Stimulated activated CD4-positive, alpha-beta T cell treated with anti-CD3 and anti-CD28 coated beads, Interleukin-2, amount 100 ng/mL, for 24 hours (primary cell): ENCODE measurements around the gene ZNF185.
"Not testable (repeated sequence)": the region's sequence is repeated elsewhere in the genome, so short reads cannot be mapped to it uniquely, and the experiment has no call there.

Experiments used
- DNase-seq, 2 donors: peaks; one replicate each; pipeline ENCODE4 v3.0.0-alpha.2; 2020

Gene ZNF185

DNA sequence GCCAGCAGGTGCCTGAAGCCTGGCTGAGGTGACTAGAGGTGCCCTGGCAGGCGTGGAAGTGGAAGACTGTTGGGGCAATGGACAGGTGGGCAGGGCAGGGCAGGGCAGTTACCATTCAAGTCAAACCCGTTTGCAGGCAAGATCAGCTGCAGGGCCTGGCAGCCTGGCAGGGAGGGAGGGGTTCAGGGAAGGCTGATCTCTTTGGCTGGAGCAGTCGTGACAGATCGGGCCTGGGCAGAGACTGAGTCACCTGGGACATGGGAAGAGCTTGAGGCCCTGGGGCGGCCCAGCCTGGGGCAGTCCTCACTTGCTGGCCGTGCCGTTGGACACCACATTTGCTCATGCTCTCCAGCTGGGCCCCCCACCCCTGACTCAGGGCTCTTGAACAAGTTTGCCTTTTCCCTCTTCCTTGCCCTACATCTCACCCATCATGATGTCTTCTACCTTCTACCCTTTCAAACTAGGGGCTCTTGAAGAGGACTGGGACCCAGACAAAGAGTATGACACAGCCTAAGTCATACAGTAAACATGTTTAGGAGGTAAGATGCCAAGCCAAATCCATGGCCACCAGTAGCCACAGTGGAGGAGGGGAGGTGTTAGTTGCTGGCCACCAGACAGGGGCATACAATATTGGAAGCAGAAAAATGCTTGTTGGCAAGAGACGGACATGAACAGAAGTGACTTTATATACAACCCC is 2.0 kb upstream of the ZNF185 start:
- no peak for DNase-seq

- DNase-seq = no peak
These were observed 1.4 kb upstream of the ZNF185 start for GRCh38 chrX:152896450-152896849.

DNA sequence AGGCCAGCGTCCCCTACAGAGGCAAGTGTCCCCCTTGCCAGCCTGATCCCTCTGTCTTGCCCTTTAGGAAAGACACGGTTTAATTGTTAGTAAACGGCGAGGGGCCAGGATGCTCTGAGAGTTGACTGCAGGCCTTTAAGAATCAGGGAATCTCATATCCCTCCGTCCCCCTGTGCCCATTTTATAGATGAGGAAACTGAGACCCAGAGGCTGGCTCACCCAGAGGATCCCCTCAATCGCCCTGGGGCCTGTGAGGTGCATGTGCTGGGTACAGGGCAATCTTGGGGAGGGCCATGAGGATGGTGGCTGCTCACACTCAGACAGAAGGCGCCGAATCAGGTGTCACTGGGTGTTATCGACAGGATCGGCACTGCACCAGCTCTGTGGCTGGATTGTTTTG is 575 bp downstream of the ZNF185 start:
- no peak for DNase-seq

DNA sequence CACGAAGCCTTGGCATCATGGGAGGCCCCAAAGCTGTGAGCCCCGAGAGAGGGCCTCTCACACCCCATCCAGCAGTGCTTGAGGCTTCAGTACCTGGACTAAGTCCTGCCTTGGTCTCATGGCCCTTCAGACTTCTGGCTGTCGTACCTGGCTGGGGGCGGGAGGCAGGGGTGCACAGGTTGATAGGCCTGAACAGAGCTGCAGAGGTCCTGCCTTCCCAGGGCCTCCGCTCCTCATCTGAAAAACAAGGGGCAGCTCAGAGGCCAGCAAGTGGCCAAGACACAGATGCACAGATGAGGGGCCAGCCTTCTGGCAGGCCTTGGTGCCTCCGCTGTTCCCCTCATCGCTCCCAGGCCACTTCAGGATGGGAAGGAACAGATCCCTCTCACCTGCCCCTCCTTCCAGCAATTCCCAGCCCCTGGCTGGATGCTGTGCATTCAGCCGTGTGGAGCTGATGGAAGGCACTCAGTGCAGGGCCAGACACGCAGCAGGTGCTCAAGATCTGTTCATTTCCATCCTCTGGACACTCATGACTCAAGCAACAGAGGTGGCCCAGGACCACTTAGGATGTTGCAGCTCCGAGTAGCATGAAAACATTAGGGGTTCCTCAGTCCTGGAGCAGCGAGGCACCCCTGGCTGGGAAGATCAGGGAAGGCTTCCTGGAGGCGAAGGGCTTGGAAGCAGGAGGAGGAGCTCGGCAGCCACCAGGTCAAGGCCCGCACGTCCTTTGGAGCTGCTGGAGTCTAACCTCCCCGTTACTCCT is 1.4 kb downstream of the ZNF185 start:
- no peak for DNase-seq

GRCh38 chrX:152899874-152900719 is 2.2 kb downstream of the ZNF185 start:
- no peak for DNase-seq

GRCh38 chrX:152900937-152901445 is 3.1 kb downstream of the ZNF185 start:
- DNase-seq = no peak

DNA sequence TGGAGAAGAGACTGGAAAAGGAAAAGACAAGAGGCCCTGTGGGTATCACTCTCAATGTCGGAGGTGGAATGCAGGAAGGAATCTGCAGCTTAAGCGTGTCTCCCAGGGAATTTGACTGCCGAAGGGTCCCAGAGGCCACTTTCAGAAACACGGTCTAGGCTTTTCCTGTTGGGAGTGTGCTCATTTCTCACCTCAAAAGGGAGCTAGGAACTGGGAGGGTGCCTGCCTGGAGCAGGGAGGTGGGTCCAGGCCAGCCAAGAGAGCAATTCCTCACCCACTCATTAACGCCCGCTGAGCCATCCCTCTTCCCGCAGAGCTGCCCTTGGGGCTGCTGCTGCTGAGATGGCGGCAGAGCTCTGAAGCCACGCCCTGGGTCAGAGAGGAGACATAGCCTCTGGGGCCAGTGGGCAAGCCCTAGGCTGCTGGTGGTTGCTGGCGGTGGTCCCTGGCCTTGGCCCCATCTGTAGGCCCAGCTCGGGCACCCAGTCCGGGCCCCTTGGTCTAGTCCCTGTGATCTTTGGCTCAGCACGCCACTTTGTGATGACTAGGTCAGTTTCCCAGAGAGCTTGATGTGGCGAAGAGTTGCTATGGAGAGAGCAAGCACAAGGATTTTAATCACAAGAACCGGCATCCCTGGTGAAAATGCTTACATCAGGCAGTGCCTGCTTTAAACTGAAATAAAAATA is 4.1 kb downstream of the ZNF185 start:
- no peak for DNase-seq

DNA sequence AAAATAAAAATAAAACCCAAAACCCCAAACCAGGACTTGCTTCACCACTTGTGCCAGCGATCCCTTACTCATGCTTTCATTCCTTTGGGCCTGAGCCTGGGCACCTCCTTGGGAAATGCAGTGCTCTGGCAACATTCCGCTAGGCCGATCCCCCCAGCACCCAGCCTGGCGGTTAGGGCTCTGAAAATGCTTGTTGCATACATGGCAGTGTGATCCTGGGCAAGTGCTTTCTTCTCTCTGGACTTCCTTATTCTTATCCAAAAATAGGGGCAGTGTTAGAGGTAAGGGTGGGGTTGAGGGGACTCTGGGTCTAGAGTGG is 4.6 kb downstream of the ZNF185 start:
- no peak for DNase-seq

- no peak for DNase-seq
These were observed 5.7 kb downstream of the ZNF185 start for GRCh38 chrX:152903589-152903988.

- peak; percentile 36 to 57 for DNase-seq
These were observed 6.5 kb downstream of the ZNF185 start for GRCh38 chrX:152904151-152905080.

DNA sequence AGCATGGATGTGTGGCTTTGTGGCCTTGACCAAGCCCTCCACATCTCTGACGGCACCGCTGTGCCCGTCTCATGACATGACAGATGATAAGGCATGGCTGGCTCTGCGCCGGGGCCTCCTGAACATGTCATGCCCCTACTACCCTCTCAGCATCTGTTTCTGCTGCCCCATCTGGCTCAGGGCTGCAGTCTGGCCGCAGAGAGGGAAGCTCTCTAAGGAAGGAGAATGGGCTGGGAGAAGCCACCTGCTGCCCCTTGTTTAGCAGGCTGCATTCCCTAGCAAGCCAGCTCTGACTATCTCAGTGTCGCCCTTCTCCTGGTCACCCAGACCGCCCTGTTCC is 7.2 kb downstream of the ZNF185 start:
- no peak for DNase-seq

DNA sequence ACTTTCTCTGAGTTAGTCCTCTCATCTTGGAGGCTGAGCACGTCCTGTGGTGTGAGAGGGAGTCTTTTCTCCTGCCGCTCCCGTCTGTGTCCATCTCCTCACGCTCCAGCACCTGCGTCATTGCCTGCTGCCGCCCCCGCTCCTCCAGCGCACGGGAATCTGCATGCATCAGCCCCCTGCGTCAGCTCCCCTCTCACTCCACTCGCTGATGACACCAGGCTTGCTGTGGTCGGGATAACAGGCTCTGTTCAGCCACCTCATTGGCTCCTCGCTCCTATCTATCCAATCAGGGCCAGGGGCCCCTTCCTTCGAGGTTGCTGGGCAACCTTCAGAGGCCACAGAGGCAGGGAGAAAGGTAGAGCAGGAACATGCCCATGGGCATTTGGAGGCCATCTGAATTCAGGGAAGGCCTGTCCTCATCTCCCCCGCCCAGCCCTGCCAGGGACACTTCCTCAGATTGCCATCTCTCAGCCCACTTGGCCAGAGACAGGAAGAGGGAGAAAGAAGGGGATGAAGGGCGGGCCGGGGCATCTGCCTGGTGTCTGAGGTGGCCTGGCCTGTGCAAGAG is 9.3 kb downstream of the ZNF185 start:
- no peak for DNase-seq

- DNase-seq = no peak
These were observed 10.6 kb downstream of the ZNF185 start for GRCh38 chrX:152908486-152908885.

DNA sequence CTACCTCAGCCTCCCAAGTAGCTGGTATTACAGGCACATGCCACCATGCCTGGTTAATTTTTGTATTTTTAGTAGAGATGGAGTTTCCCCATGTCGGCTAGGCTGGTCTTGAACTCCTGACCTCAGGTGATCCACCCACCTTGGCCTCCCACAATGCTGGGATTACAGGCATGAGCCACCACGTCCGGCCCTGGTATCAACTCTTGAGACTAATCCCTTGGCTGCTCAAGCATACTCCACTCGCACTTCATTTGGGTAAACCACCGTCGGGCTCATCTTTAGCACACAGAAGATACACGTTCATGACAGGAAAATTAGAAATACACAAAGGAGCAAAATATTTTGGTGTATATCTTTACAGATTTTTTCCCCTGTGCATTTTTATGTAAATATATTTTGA is 12.2 kb downstream of the ZNF185 start:
- DNase-seq = not testable (repeated sequence)

DNA sequence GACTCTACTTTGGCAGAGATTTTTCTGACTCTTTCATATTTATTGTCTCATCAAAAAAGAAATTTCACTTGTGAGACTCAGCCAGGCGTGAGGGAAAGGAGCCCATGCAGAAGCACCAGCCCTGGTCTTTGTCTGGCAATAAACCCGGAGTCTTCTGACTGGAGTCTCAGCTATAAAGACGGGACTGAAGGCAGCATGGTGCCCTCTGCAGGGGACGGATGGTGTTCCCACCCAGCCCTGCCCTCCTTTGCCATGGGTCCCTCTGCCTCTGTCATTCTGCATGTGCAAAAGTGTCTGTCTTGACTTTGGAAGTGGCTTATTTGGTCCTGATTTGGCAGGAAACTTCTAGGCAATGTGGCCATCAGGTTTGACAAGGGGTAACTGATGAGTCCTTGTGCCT is 14.2 kb downstream of the ZNF185 start:
- DNase-seq = no peak

DNA sequence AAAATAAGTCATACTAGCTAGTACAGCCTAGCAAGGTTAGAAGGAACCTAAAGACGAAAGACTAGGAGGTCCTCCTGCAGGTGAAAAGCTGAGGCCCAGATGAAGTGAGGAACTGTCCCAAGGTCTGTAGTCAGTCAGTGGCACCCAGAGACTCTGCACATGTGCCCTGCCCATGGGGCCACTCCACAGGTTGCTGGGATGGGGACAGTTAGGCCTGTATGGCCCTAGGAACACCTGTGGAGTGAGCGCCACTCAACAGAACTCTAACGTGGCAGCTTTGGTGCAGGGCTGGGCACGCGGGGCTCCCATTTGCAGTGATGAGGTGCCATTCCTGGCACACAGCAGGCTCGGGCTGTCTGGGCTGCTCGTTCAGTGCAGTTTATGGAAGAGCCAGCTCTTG is 14.8 kb downstream of the ZNF185 start:
- DNase-seq = no peak

GRCh38 chrX:152913346-152913745 is 15.5 kb downstream of the ZNF185 start:
- DNase-seq = no peak

DNA sequence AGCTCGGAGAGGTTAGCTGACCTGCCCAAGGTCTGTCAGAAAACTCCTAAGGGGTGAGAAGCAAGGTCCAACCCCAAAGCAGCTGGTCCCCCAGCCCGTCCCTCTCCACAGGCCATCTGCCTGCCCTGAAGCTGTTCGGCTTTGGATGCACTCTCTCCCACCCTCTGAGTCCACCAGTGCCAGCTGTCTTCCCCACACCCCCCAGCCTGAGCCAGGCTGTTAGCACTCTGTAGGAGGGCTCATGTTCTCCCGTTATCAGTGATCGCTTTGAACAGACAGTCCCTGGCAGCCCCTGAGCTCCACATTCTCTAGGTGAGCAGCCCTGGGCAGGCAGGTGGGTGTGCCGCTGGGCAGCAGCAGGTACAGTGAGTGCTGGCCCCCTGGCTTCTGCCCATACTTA is 16.0 kb downstream of the ZNF185 start:
- no peak for DNase-seq

- no peak for DNase-seq
These were observed 17.8 kb downstream of the ZNF185 start for GRCh38 chrX:152915541-152916241.

DNA sequence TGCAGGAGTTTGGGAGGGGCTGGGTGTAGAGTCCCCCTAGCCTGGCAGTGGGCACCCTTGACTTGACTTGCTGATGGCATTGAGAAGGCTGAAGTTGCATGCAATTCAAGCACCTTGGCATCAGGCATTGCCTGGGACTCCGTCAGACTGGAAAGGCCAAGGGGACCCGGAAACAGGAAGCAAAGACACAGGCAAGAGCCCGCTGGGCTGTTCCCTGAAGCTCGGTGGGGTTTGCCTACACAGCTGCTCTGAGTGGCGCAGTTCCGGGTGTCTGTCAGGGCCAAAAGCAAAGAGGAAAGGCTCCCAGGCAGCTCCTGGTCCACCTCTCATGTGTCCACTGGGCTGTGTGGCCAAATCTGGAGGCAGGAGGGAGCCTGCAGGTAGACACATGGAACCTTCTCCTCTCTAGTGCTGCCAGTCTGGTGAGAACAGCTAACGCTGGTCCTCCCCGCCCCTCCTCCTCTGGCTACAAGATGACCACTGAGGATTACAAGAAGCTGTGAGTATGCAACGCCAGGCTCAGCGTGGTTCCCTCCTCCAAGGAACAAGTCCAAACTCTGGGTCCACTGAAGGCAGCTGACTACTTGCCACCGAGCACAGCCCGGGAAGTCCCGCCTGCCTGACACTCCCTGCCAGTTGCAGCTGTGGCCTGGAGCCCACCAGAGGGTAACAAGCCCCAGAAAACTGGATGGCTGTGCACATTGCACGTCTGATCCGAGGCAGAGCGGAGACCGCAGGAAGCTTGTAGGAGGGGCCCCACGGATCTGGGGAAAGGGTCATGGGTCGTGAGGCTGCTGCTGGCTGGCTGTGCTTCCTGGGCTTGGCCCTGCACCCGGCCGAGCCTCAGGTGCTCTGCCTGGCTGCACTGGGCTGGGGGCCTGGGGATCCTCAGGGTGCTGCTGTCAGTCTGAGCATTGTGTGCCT is 20.1 kb downstream of the ZNF185 start:
- DNase-seq = no peak
